GM21381 (cell line): Measurements from ENCODE around the gene SWT1.

ENCODE experiments used
- ATAC-seq: cut with Tn5 transposase; IDR thresholded peaks from one replicate; pipeline ENCODE4 v1.9.1; 2021; ENCODE audit warnings: mild to moderate bottlenecking, moderate library complexity; ENCODE audit not compliant: unreplicated experiment

The SWT1 gene

GRCh38 chr1:185284533-185285276, 127.7 kb downstream of the SWT1 start:
- ATAC-seq = no peak

DNA sequence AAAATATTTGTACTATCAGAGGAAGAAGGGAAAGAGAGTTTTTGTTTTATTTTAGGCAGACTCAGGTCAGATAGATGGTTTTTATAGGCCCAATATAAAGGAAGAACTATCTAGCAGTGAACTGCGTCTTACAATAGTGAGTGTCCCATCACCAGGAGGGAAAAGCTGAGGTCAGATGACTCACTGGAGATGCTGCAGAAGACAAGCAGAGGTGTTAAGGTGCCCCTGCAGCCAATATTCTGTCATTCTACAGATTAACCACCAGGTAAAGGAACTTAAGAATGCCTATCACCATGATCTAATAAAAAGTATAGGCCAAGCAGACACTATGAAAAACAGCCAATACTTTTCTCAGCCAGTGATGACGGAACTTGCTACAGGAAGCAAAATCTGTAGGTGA, 130.5 kb downstream of the SWT1 start:
- ATAC-seq = no peak

DNA sequence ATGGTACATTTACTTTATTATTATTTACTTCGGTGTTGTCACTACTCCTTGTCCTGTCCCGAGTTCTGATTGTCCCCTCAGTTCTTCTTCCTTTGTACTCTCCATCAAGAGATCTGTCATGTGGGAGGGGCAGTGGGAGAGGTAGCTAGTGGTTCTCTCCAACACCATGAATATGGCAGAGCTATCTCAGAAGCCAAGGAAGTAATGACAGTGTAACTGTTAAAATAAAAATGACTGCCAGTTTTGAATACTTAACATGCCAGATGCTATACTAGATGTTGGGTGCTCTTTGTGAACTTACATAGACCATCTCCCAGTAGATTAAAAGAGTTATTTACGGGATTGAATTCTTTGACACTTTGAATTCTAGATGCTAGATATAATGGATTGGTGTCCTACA, 131.5 kb downstream of the SWT1 start:
- ATAC-seq = no peak

DNA sequence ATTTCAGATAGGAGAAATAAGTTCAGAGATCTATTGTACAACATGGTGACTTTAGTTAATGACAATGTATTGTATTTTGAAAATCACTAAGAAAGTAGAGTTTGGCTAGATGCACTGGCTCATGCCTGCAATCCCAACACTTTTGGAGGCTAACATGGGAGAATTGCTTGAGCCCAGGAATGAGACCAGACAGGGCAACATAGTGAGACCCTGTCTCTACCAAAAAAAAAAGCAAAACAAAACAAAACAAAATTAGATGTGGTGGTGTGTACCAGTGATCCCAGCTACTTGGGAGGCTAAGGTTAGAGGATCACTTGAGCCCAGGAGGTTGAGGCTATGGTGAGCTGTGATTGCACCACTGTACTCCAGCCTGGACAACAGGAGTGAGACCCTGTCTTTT, 132.9 kb downstream of the SWT1 start:
- no peak for ATAC-seq

DNA sequence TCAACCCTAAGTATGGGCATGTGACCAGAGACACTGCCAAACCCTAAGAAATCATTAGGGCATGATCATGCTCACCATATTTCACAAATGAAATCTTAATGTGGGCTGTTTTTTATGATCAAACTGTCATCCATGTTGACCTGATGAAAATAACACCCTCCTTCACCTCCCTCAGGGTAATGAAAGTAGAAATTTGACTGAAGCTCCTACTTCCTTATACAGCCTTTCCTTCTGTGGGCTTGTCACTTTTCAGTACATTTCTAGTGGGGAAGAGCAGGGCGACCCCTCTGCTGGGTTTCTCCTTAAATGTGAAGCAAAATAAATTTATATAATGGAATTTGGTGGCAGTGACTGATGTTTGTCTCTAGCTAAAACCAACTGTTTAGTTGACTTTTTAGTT, 134.2 kb downstream of the SWT1 start:
- no peak for ATAC-seq

GRCh38 chr1:185291652-185292051, 134.7 kb downstream of the SWT1 start:
- ATAC-seq = no peak

DNA sequence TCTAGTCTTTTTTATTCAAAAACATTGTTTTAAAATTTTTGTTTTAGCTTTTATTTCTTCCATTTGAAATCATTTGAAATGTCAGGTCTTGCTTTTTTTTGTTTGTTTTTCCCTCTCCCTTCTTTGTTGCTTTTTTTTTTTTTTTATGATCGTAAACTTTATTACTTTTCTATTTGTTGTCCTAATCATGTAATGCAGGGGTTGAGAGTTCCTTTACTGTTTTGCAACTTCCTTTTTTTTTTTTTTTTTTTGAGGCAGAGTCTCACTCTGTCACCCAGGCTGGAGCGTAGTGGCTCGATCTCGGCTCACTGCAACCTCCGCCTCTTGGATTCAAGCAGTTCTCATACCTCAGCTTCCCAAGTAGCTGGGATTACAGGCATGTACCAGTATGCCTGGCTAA, 135.3 kb downstream of the SWT1 start:
- no peak for ATAC-seq

- no peak for ATAC-seq
Measured at GRCh38 chr1:185293967-185294542, 137.1 kb downstream of the SWT1 start.

DNA sequence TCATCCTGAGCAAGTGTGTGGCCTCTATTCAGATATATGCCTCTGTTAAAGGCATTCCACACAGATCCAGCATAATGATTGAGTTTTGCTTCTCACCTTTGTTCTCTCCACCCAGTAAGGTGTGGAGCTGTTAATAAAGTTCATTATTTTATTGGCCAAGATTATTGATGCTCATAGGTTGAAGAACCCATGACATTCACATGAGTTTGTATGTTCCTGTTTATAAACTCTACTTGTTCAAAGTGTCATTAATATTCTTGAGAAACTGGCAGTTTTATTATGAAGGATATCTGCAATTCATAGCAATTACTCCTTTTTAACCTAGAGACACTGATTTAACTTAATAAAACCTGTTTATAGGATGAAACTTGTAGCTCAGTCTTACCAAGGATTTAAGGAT, 138.1 kb downstream of the SWT1 start:
- no peak for ATAC-seq

DNA sequence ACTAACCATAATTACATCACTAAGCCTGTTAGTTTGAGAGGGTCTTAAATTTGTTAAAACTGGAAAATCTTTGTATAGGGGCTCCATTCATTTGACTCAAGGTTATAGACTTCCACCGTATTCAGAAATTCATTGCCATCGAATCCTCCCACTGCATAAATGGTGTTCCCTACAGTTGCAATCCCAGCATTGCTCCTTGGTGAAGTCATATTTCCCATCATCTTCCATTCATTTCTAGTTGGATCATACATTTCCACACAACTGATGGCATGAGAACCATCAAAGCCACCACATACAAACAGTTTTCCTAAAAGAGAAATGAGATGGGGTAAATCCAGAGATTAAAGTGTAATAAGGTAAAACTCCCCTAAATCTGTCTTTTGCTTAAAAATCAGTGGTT, 141.0 kb downstream of the SWT1 start:
- ATAC-seq = no peak

DNA sequence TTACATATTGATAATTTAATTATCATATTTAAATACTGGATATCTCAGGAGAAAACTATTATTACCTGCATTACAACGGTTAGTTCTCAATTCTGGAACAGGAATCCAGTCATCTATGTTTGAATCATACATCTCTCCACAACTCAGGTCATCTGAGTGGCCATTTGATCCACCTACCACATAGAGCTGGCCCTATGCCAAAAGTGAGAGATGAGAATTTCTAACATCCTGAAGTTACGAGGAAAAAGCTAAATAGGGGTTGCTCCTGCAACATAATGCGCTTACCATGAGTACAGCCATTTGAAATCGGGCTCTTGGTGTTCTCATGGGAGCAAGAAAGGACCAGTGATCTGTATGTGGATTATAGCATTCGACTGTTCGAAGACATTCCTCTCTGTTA, 143.2 kb downstream of the SWT1 start:
- ATAC-seq = no peak

GRCh38 chr1:185305419-185305818, 148.5 kb downstream of the SWT1 start:
- no peak for ATAC-seq

DNA sequence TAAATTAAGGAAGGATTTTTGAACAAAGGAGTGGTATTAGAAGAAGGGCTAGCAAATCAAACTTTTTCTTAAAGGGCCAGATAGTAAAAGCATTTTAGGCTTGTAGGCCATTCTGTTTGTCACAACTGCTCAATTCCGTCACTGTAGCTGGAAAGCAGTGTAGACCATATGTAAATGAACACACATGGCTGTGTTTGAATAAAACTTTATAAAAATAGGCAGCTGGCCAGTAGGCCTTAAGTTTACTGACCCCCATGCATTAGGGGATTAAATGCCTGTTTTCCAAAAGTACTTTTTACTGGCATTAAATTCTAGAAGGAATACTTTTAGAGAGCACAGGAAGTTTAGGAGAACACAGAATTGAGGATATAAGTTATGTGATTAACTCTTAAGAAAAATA, 151.2 kb downstream of the SWT1 start:
- ATAC-seq = no peak

DNA sequence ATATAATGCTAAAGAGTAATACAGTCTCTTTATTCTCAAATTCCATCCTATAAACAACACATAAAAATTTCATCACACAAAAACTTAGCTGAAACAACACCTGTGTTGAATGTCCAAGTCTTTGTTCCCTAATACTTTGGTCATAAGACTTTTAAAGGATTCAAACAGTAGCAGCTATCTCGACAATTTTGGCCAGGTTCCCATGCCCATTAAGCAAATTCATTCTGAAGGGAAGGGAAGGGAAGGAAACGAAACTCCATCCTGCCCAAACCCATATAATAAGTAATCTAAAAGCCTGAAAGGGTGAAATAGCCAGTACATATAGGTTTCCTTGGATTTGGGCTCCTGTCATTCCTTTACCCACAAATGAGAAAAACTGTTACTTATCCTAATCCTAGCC, 152.6 kb downstream of the SWT1 start:
- no peak for ATAC-seq

GRCh38 chr1:185311589-185312225, 154.7 kb downstream of the SWT1 start:
- ATAC-seq = no peak

- no peak for ATAC-seq
Measured at GRCh38 chr1:185312361-185313138, 155.6 kb downstream of the SWT1 start.

GRCh38 chr1:185314411-185314810, 157.4 kb downstream of the SWT1 start:
- ATAC-seq = no peak

DNA sequence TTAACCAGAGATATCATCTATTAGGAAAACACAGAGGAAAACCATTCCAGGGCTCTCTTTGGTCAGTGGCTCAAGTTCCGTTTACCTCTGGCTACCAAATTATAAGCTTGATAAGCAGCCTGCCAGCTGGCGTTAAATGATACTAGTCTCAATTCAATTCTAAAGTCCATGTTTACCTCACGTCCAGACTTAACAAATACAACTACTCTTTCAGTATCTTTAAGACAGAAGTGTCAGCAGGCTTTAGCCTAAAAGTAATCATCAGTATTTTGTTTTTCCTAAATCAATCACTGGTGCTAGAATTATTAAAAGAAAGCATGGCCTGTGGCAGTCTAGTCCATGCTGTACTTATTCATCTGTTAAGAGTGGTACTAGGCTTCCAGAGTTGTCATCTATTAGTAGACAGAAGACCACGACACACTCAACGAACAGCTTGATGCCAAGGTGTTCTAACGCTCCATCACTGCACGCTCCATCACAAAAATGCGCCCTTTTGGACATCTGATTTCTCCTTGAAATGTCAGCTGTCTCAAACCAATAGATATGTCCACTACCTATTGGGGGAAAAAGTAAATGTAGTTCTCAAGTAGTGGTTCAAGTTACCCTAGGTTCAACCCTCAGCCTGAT, 158.6 kb downstream of the SWT1 start:
- ATAC-seq = no peak

GRCh38 chr1:185316163-185317033, 159.4 kb downstream of the SWT1 start:
- ATAC-seq = peak; percentile 45
